NCI-H1417 treated with DMSO at 0.1 percent for 48 hours (cell line): ENCODE data around the gene BRD9.
"Not testable (repeated sequence)": the region's sequence is repeated elsewhere in the genome, so short reads cannot be mapped to it uniquely, and the experiment has no call there.

Experiments used
- DNase-seq: peaks from one replicate; lab custom pipeline; 2025; lab: John Stamatoyannopoulos, UW

Gene BRD9

GRCh38 chr5:843926-844325, 48.7 kb downstream of the BRD9 start:
- DNase-seq = not testable (repeated sequence)

DNA sequence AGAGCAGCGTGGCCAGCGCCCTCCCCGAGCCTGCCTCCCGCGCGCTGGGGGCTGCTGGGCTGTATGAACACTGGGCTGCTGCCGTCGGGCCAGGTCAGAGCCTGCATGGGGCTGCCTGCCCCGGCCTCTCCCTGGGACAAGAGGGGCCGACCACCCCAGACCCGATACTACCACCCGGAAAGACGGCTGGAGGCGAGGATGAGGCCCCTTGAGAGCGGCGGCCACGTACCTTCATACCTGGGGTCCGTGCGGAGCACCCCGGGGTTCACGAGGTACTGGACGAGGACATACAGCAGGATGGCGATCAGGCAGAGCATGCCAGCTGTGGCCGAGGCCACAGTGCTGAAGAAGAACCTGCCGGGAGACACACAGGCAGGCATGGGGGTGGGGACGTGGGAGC, 49.2 kb downstream of the BRD9 start:
- not testable (repeated sequence) for DNase-seq

GRCh38 chr5:842402-843221, 50.0 kb downstream of the BRD9 start:
- DNase-seq = not testable (repeated sequence)

DNA sequence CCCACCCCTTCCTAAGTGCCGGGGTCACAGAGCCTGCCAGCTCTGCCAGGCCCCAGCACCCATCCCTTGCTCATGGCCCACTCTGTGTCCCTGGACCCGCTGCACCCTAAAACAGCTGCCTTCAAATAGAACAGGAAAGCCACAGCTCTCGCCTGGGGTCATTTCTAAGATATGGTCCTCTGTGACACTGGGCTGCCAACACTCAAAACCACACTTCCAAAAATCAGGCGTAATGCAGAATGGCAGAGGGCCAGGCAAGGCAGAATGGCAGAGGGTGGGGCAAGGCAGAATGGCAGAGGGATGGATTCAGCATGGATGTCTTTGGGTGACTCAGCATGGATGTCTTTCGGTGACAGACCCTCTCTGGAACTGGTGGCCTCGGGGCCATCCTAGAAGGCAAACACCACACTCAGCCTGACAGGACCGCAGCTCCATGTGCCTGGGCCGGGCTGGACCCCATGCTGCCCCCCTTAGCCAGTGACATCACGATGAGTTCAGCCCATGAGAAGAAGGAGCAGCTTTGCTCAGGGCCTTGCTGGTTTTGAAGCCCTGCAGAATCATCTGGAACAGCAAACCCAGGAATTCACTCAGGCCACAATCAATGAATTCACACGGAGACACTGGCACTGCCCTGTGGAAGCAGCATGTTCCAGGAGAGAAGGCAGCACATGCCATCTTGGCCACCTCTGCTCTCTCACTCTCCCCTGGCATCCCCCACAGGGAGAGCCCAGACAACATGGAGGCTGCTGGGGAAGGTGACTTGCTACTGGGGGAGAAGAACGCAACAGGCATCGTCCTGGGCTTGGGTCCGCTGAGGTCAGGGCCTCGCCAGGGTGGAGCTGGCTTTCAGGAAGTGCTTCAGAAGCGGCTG, 50.8 kb downstream of the BRD9 start:
- not testable (repeated sequence) for DNase-seq

DNA sequence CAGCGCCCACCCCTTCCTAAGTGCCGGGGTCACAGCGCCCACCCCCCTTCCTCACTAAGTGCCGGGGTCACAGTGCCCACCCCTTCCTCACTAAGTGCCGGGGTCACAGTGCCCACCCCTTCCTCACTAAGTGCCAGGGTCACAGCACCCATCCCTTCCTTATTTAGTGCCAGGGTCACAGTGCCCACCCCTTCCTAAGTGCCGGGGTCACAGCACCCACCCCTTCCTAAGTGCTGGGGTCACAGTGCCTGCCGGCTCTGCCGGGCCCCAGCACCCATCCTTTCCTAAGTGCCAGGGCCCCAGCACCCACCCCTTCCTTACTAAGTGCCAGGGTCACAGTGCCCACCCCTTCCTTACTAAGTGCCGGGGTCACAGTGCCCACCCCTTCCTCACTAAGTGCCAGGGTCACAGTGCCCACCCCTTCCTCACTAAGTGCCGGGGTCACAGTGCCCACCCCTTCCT, 51.6 kb downstream of the BRD9 start:
- not testable (repeated sequence) for DNase-seq

- not testable (repeated sequence) for DNase-seq
Observed at GRCh38 chr5:840118-840973, 52.3 kb downstream of the BRD9 start.

DNA sequence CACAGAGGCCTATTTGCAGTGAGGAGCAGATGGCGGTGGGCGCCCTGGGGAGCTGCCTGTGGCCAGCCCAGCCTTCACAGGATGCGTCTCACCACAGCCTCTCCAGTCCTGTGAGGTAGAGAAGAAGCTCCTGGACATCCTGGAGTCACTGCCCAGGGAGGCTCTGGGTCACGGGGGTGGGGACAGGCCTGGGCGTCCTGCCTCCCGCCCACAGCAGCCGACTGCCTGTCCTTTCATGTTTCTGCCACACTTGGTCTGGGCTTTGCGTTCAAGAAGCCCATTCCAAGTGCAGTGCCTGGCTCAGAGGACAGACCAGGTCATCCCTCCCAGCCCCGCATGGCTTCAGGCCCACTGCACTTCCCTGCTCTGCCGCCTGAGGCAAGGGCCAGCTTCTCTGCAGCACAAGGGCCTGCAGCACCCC, 54.2 kb downstream of the BRD9 start:
- not testable (repeated sequence) for DNase-seq

DNA sequence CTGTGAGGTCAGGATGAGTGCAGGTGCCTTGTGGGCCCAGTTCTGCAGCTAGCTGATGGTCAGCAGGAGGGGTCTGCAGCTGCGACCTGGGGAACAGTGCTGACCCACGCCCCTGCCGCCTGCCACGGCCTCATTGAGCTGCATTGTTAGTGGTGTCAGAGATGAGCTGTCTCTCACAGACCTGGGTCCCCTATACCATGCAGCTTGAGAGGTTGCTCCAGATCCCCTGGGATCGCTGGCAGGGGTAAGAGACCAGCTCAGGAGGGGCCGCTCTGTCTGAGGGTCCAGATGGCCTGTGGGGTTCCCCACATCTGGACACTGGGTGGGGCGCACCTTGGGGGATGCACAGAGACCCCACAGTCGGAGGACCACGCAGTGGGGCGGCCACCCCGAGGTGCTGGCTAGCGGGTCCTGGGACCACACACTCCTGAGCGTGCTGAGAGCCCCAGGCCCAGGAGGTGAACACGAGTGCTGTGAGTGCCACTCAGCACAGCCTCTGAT, 54.9 kb downstream of the BRD9 start:
- not testable (repeated sequence) for DNase-seq

- DNase-seq = not testable (repeated sequence)
Observed at GRCh38 chr5:835933-836612, 56.5 kb downstream of the BRD9 start.

DNA sequence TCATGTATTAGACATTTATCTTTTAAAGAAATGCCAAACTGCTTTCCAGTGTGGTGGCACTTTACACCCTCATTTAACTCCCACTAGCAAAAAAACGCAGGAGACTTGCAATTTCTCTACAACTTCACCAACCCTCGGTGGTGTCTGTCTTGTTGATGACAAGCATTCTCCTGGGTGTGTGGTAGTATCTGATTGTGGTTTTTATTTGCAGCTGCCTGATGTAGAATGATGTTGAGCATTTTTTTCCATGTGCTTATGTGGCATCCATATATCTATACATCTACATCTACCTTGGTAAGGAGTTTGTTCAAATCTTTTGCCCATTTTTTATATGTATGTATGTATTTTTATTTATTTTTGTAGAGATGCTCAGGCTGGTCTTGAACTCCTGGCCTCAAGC, 58.6 kb downstream of the BRD9 start:
- DNase-seq = not testable (repeated sequence)

DNA sequence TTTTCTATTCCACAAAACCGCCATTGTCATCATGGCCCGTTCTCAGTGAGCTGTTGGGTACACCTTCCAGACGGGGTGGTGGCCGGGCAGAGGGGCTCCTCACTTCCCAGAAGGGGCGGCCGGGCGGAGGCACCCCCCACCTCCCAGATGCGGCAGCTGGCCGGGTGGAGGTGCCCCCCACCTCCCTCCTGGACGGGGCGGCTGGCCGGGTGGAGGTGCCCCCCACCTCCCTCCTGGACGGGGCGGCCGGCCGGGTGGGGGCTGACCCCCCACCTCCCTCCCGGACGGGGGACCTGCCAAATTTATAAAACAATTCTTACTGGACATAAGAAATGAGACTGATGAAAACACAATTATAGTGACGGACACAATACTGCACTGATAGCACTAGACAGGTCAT, 64.4 kb downstream of the BRD9 start:
- DNase-seq = not testable (repeated sequence)

- DNase-seq = not testable (repeated sequence)
Observed at GRCh38 chr5:825544-825943, 67.1 kb downstream of the BRD9 start.

DNA sequence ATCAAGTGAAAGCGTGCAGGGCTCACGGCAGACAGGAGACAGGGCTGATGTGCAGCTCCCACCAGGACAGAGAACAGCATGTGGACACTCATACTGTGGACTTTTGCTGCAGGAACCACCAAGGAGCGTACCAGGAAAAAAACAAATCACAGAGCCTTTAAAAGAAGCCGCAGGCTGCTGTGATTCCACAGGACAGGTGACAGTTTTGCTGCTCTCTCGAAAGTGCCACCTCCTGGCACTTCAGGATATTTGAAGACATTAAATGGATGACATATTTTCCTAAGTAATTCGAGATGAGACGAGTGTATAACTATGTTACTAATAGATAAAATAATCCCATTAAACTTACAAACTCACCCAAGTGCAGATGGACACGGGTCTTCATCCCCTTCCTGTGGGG, 71.1 kb downstream of the BRD9 start:
- no peak for DNase-seq

DNA sequence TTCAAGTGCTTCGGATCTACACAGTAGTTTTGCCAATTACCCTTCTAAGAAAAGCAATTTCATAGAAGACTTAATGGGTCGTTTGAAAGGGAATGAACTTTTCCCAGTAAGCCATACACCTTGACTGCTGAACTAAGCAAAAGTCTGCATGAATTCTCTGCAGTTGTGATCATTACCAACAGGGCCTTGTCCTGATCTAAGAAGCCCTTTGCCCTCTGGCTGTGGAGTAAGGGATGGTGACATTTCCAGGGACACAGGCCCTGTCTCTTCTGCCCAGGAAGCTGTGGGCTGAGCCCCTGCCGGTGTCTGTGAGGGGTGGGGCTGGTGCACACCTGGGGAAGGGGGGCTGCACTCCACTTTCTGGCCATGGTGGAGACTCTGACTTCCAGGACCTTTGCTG, 72.4 kb downstream of the BRD9 start:
- DNase-seq = no peak

GRCh38 chr5:819078-819477, 73.5 kb downstream of the BRD9 start:
- DNase-seq = no peak

DNA sequence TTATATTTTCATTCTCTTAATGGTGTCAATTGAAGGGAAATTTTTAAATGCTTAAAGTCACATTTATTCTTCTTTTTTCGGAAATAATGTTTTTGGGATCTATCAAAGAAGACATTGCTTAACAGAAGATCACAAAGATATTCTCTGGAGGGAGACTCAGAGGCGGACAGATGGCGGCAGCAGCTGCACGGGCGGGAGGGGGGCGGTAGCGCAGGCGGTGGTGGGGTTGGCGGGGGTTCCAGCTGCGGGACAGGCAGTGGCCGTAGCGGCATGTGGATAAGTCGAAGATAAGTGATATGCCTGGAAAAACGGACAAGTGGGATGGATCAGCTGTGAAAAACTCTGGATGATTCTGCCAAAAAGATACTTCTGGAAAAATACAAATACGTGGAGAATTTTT, 76.4 kb downstream of the BRD9 start:
- DNase-seq = no peak

GRCh38 chr5:815449-815848, 77.2 kb downstream of the BRD9 start:
- no peak for DNase-seq
